Measurements from ENCODE around the gene NCF4.

DNA sequence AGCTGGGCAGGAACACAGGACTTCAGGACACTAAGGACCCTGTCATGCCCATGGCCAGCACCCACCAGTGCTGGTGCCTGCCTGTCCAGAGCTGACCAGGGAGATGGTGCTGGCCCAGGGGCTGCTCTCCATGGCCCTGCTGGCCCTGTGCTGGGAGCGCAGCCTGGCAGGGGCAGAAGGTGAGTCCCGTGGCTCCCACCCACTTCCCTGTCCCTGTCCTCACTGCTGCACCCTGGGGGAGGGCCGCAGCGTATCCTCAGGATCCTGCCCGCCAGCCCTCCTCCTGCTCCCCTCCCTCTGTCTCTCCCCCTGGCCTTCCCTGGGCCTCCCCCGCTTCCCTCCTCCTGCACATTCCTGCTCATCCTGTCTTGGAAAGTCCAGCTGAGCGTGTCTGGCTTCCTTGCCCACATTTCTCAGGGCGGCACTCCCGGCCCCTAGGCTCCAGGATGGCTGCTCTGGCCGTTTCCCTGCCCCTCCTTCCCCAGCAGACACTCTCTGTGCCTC, 61.4 kb downstream of the NCF4 start:
- TF ChIP-seq POLR2A (IDR thresholded peaks at IDR 0.05; ENCODE audit: low read length) (no peak), GATA1 (IDR thresholded peaks at IDR 0.05; ENCODE audit: low read depth, low read length) (no peak)
